ENCODE data around the gene KIAA0825.

KIAA0825 gene

GRCh38 chr5:94558028-94558427, 60.4 kb downstream of the KIAA0825 start:
- no peak for DNase-seq (ENCODE audit: low read depth)
- TF ChIP-seq CTCF (IDR thresholded peaks at IDR 0.05; ENCODE audit: insufficient read depth, low read depth, low read length, missing control alignments), result no peak

GRCh38 chr5:94551858-94552257, 66.5 kb downstream of the KIAA0825 start:
- no peak for DNase-seq (ENCODE audit: low read depth)
- no peak for TF ChIP-seq CTCF (IDR thresholded peaks at IDR 0.05; ENCODE audit: insufficient read depth, low read depth, low read length, missing control alignments)

More at GRCh38 chr5:94558028-94558427, 60.4 kb downstream of the KIAA0825 start:
- no peak overlapping the region for H3K4me3 ChIP-seq (ENCODE audit: low read depth, low read length)

GRCh38 chr5:94545870-94546625, 72.4 kb downstream of the KIAA0825 start:
- no peak overlapping the region for H3K4me3 ChIP-seq (ENCODE audit: low read depth, low read length)
- TF ChIP-seq CTCF (IDR thresholded peaks at IDR 0.05; ENCODE audit: insufficient read depth, low read depth, low read length, missing control alignments), result no peak
- no peak for DNase-seq (ENCODE audit: low read depth)

More at GRCh38 chr5:94551858-94552257, 66.5 kb downstream of the KIAA0825 start:
- H3K4me3 ChIP-seq (ENCODE audit: low read depth, low read length), result no peak overlapping the region

- TF ChIP-seq CTCF (IDR thresholded peaks at IDR 0.05; ENCODE audit: insufficient read depth, low read depth, low read length, missing control alignments), result no peak
- no peak for DNase-seq (ENCODE audit: low read depth)
- no peak overlapping the region for H3K4me3 ChIP-seq (ENCODE audit: low read depth, low read length)
These were observed 73.4 kb downstream of the KIAA0825 start for GRCh38 chr5:94544875-94545547.

- TF ChIP-seq CTCF (IDR thresholded peaks at IDR 0.05; ENCODE audit: insufficient read depth, low read depth, low read length, missing control alignments), result no peak
- DNase-seq (ENCODE audit: low read depth), result peak; percentile 26
These were observed 74.3 kb downstream of the KIAA0825 start for GRCh38 chr5:94544031-94544650.

GRCh38 chr5:94540856-94541494, 77.4 kb downstream of the KIAA0825 start:
- no peak for DNase-seq (ENCODE audit: low read depth)
- no peak for TF ChIP-seq CTCF (IDR thresholded peaks at IDR 0.05; ENCODE audit: insufficient read depth, low read depth, low read length, missing control alignments)

More at GRCh38 chr5:94544031-94544650, 74.3 kb downstream of the KIAA0825 start:
- no peak overlapping the region for H3K4me3 ChIP-seq (ENCODE audit: low read depth, low read length)

More at GRCh38 chr5:94540856-94541494, 77.4 kb downstream of the KIAA0825 start:
- H3K4me3 ChIP-seq (ENCODE audit: low read depth, low read length), result no peak overlapping the region

Measured in GM12865 (cell line).